Uterus (tissue), 2 donors: Measurements from ENCODE around the gene SLAMF7.

Experiments used
- POLR2A ChIP-seq, 2 donors: fragments of 450-650 bp; IDR thresholded peaks; one replicate each; pipeline ENCODE4 v1.6.1; 2016; ENCODE audit warnings: antibody characterized with exemption in 2 of 2, mild to moderate bottlenecking in 1 of 2, moderate library complexity in 1 of 2
- TF ChIP-seq, protein P1 (sequence below), 4 experiments: fragments of 200-600 bp in 2 of 4; fragments of 450-650 bp in 2 of 4; sonication (generic) in 2 of 4; IDR thresholded peaks; one replicate each; pipeline ENCODE4 v1.5.1; 2016 to 2019; ENCODE audit warnings: antibody characterized with exemption in 4 of 4, mild to moderate bottlenecking in 2 of 4, moderate library complexity in 1 of 4

GRCh38 chr1:160795951-160796383 lies 56.9 kb downstream of the SLAMF7 start, which contains the start of gene LY9:
- TF ChIP-seq, protein P1, sequence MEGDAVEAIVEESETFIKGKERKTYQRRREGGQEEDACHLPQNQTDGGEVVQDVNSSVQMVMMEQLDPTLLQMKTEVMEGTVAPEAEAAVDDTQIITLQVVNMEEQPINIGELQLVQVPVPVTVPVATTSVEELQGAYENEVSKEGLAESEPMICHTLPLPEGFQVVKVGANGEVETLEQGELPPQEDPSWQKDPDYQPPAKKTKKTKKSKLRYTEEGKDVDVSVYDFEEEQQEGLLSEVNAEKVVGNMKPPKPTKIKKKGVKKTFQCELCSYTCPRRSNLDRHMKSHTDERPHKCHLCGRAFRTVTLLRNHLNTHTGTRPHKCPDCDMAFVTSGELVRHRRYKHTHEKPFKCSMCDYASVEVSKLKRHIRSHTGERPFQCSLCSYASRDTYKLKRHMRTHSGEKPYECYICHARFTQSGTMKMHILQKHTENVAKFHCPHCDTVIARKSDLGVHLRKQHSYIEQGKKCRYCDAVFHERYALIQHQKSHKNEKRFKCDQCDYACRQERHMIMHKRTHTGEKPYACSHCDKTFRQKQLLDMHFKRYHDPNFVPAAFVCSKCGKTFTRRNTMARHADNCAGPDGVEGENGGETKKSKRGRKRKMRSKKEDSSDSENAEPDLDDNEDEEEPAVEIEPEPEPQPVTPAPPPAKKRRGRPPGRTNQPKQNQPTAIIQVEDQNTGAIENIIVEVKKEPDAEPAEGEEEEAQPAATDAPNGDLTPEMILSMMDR (IDR thresholded peaks at IDR 0.05), result no peak
- TF ChIP-seq POLR2A (IDR thresholded peaks at IDR 0.05), result no peak
